Frontal cortex (tissue), 4 donors: ENCODE data around the gene GAN. TPM values are rescaled to one million over a fixed set of nuclear protein-coding genes. Genes with fewer than 3 reads are reported as not detected.
"Not testable (repeated sequence)": the region's sequence is repeated elsewhere in the genome, so short reads cannot be mapped to it uniquely, and the experiment has no call there.

Source experiments
- DNase-seq, 2 donors: peaks; one replicate each; pipeline ENCODE4 v3.0.0; 2012; ENCODE audit warnings: low spot score in 2 of 2
- FAIRE-seq: peaks from 2 replicates; lab custom pipeline; 2012; peaks lifted over from hg19 to GRCh38; lab: Jason Lieb, UNC
- total RNA-seq: library from RNA; depleted of rRNA; stranded (reverse); fragments of >200 nt; gene quantifications from one replicate; pipeline ENCODE4 v1.2.3, GENCODE V29; 2014
- donor health status: control.
- donor health status: control.
- donor health status: control.

Gene GAN
- total RNA-seq, 1 donor from 2014 or later: 22.8 TPM

GRCh38 chr16:81394966-81395655, 80.3 kb downstream of the GAN start:
- FAIRE-seq (no peak), DNase-seq (no peak)

- FAIRE-seq (no peak), DNase-seq (no peak)
Observed at GRCh38 chr16:81397058-81397878, 82.5 kb downstream of the GAN start.

GRCh38 chr16:81397879-81398520, 83.2 kb downstream of the GAN start:
- FAIRE-seq (no peak), DNase-seq (no peak)

- no peak for FAIRE-seq
- no peak for DNase-seq
Observed at GRCh38 chr16:81399909-81400308, 85.1 kb downstream of the GAN start.

- no peak for FAIRE-seq
Observed at GRCh38 chr16:81401035-81401950, 86.5 kb downstream of the GAN start.

GRCh38 chr16:81403208-81403600, 88.4 kb downstream of the GAN start:
- FAIRE-seq (no peak), DNase-seq (no peak)

More at GRCh38 chr16:81401035-81401950, 86.5 kb downstream of the GAN start:
- DNase-seq: no peak

GRCh38 chr16:81403601-81404391, 89.0 kb downstream of the GAN start:
- DNase-seq (peak; percentile 67 to 87), FAIRE-seq (no peak)

- DNase-seq, FAIRE-seq: not testable (repeated sequence)
Observed at GRCh38 chr16:81405002-81405401, 90.2 kb downstream of the GAN start.

- DNase-seq: no peak
- FAIRE-seq: no peak
Observed at GRCh38 chr16:81405702-81406113, 90.9 kb downstream of the GAN start.

- no peak for DNase-seq
- FAIRE-seq: no peak
Observed at GRCh38 chr16:81408409-81408950, 93.7 kb downstream of the GAN start.

- DNase-seq: no peak
- no peak for FAIRE-seq
Observed at GRCh38 chr16:81409016-81409556, 94.3 kb downstream of the GAN start.

- DNase-seq (no peak), FAIRE-seq (no peak)
Observed at GRCh38 chr16:81410643-81411293, 96.0 kb downstream of the GAN start.

- no peak for FAIRE-seq
- no peak for DNase-seq
Observed at GRCh38 chr16:81413245-81413990, 98.7 kb downstream of the GAN start.

GRCh38 chr16:81415751-81416150, 101.0 kb downstream of the GAN start:
- no peak for FAIRE-seq
- DNase-seq: no peak

- no peak for DNase-seq
- no peak for FAIRE-seq
Observed at GRCh38 chr16:81416749-81417148, 102.0 kb downstream of the GAN start.

GRCh38 chr16:81417210-81417609, 102.4 kb downstream of the GAN start:
- no peak for DNase-seq
- no peak for FAIRE-seq

GRCh38 chr16:81419806-81420205, 105.0 kb downstream of the GAN start:
- DNase-seq (no peak), FAIRE-seq (no peak)
